Stimulated activated CD8-positive, alpha-beta memory T cell treated with anti-CD3 and anti-CD28 coated beads, Interleukin-2, amount 100 ng/mL, for 48 hours (primary cell): ENCODE results near the gene PHF13.
"Not testable (repeated sequence)": the region's sequence is repeated elsewhere in the genome, so short reads cannot be mapped to it uniquely, and the experiment has no call there.

Experiments
- DNase-seq, 2 donors: peaks; one replicate each; pipeline ENCODE4 v3.0.0-alpha.2; 2020; ENCODE audit warnings: low read depth in 2 of 2

Gene PHF13

DNA sequence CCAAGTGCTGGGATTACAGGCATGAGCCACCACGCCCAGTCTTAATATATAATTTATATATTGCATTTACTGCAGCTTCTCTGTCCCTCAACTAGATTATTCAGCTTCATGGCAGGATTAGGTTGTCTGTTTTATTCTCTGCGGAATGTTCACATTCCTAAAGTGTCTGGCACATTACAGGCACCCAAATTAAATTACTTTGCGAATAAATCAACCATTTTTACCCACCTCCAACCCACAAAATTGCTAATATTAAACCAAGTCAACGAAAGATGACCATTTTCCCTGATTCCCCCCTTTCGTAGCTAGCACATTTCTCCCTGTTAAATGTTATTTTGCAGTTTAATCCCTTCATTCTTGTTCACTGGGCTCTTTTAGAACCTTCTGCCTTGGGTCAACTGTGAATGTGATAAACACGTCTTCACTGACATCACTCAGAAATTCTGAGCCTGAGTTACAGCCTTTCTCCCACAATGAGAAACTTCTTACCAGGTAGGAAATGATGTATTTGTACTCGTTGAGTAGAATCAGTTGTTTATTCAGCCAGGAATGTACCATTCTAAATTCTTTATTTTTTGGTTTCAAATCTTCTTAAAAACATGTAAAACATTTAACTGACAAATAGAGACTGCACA lies 47.0 kb downstream of the PHF13 start:
- DNase-seq: no peak

GRCh38 chr1:6662468-6662867 lies 48.9 kb downstream of the PHF13 start:
- DNase-seq: not testable (repeated sequence)

GRCh38 chr1:6666696-6667095 lies 53.2 kb downstream of the PHF13 start:
- no peak for DNase-seq

DNA sequence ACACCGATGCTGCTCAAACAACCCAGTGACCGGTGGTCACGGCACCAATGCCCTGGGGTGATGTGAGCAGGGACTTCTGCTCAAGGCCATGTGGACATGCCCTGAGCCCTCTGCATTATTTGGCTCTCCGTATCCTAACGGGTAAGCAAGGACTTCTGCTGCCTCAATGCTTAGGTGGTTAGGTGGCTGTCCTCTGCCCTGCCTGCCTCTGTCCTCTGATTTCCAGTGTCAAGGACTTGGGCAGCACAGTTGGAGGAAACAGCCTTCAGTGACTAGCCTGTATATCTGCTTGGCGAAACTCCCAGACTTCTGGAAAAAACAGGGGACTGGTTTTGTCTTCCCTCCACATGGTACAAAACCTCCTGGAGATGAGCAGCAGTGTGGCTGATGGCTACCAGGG lies 53.6 kb downstream of the PHF13 start:
- no peak for DNase-seq

DNA sequence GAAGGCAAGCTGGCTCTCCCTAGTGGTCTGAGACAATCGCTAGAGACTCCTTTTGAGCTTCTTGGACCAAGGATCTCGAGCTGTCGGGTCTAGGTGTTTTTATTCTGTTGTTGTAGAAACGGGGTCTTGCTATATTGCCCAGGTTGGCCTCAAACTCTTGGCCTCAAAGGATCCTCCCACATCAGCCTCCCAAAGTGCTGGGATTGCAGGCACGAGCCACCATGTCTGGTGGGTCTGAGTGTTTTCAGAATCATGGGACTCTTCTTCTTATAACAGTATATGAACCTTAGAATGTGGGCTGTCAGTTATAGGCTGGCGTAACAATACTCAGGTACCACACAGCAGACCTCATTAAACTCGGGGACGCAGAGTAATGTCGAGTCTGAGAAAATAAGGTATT lies 55.0 kb downstream of the PHF13 start:
- DNase-seq: no peak

DNA sequence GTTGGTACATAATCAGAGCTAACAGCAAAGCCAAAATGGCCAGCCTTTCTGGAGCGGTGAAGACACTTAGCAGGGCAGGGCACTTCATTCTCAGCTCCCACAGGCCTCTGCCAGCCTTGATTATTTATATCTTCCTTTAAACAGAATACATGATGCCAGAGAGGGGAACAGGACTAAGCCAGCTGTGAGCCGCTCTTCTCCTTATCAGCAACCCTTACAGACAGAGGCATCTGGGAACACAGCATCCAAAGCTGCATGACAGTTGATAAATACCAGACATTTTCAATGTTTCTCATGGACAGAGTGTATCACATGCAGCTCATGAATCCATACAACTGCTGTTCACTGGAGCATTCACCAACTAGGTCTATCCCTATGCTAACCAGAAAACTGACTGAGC lies 59.0 kb downstream of the PHF13 start:
- DNase-seq: no peak
